Endothelial cell of umbilical vein (primary cell): ENCODE measurements around the gene GLI3. TPM values are rescaled to one million over a fixed set of nuclear protein-coding genes. Genes with fewer than 3 reads are reported as not detected.

Source experiments
- BruUV-seq: library from RNA; stranded (reverse); fragments of 400-500 nt; replicated peaks from 2 replicates; lab custom pipeline; 2021; lab: Mats Ljungman, UMichigan
- CTCF ChIA-PET: fragments of 300-600, 350-600 bp; sonication (Branson Sonifier 250); formaldehyde crosslinking; loops from one replicate; lab custom pipeline; 2021; ENCODE audit warnings: antibody characterized with exemption, inconsistent platforms; lab: Charles Lee
- POLR2A ChIA-PET: fragments of 300-600, 350-600 bp; sonication (Branson Sonifier 250); formaldehyde crosslinking; loops from one replicate; lab custom pipeline; 2021; ENCODE audit warnings: antibody characterized with exemption, inconsistent platforms; lab: Charles Lee
- DNase-seq: peaks from one replicate; pipeline ENCODE4 v3.0.0-alpha.2; 2011; ENCODE audit warnings: low read depth, low spot score
- FAIRE-seq: peaks from 2 replicates; lab custom pipeline; 2011; peaks lifted over from hg19 to GRCh38; lab: Jason Lieb, UNC
- H2AFZ ChIP-seq: 2 replicates; pipeline ENCODE4 v1.6.0; 2012; ENCODE audit warnings: low read depth, low read length, control low read depth, inconsistent platforms
- H3K27ac ChIP-seq: 2 replicates; pipeline ENCODE4 v1.5.1; 2011; ENCODE audit warnings: low read depth, mild to moderate bottlenecking, control low read depth, low read length, moderate library complexity; ENCODE audit not compliant: insufficient read depth
- H3K27me3 ChIP-seq, 2 experiments: 2 replicates each; pipeline versions ENCODE4 v1.6.0 to v1.6.1; 2011; ENCODE audit warnings: low read length in 2 of 2, mixed read lengths in 1 of 2; ENCODE audit not compliant: control insufficient read depth in 2 of 2, insufficient read depth in 2 of 2
- H3K36me3 ChIP-seq, 2 experiments: 2 replicates in 1 of 2; 3 replicates in 1 of 2; pipeline ENCODE4 v1.5.1; 2011; ENCODE audit warnings: low read length in 2 of 2, mild to moderate bottlenecking in 1 of 2, moderate library complexity in 1 of 2; ENCODE audit not compliant: control insufficient read depth in 2 of 2, insufficient read depth in 2 of 2; ENCODE audit errors: extremely low read depth in 1 of 2
- H3K4me1 ChIP-seq: 3 replicates; pipeline ENCODE4 v1.5.1; 2011; ENCODE audit warnings: mild to moderate bottlenecking, low read length; ENCODE audit not compliant: control insufficient read depth, insufficient read depth; ENCODE audit errors: extremely low read depth
- H3K4me2 ChIP-seq: 2 replicates; pipeline ENCODE4 v1.6.1; 2011; ENCODE audit warnings: low read length, control low read depth, mixed read lengths; ENCODE audit not compliant: insufficient read depth
- H3K4me3 ChIP-seq, 3 experiments: fragments of 200-600 bp in 1 of 3; sonication (generic), shearing (Covaris generic) in 1 of 3; replicated peaks in 1 of 3; 2 replicates each; pipeline ENCODE4 v1.5.1; 2011 to 2016; ENCODE audit warnings: control low read depth in 3 of 3, low read length in 3 of 3, mild to moderate bottlenecking in 2 of 3, inconsistent platforms in 1 of 3, low read depth in 1 of 3, moderate library complexity in 1 of 3; ENCODE audit not compliant: insufficient read depth in 1 of 3
- H3K79me2 ChIP-seq: 2 replicates; pipeline ENCODE4 v1.6.0; 2012; ENCODE audit warnings: low read length, inconsistent platforms; ENCODE audit not compliant: control insufficient read depth, insufficient read depth
- H3K9ac ChIP-seq: replicated peaks from 2 replicates; pipeline ENCODE3; 2011; ENCODE audit warnings: low read length, control low read depth; ENCODE audit not compliant: insufficient read depth; ENCODE audit errors: extremely low read depth
- H3K9me1 ChIP-seq: replicated peaks from 3 replicates; pipeline ENCODE4 v1.6.0; 2011; ENCODE audit warnings: mild to moderate bottlenecking, low read length; ENCODE audit not compliant: control insufficient read depth, insufficient read depth; ENCODE audit errors: extremely low read depth
- H3K9me3 ChIP-seq: replicated peaks from 2 replicates; pipeline ENCODE4 v1.5.1; 2012; ENCODE audit warnings: low read length, inconsistent platforms; ENCODE audit not compliant: control insufficient read depth, insufficient read depth
- H4K20me1 ChIP-seq: replicated peaks from 2 replicates; pipeline ENCODE3; 2011; ENCODE audit warnings: mild to moderate bottlenecking, low read length; ENCODE audit not compliant: control insufficient read depth, insufficient read depth; ENCODE audit errors: extremely low read depth
- EZH2 ChIP-seq: IDR thresholded peaks from 2 replicates; pipeline ENCODE4 v1.6.1; 2012; ENCODE audit warnings: borderline replicate concordance, low read depth, mild to moderate bottlenecking, moderate library complexity, low read length, inconsistent platforms; ENCODE audit not compliant: severe bottlenecking
- GATA2 ChIP-seq: IDR thresholded peaks from 2 replicates; pipeline ENCODE4 v1.7.0; 2011; ENCODE audit warnings: low read depth, mild to moderate bottlenecking, moderate library complexity, mixed read lengths, low read length; ENCODE audit not compliant: insufficient read length, insufficient read depth
- JUN ChIP-seq: IDR thresholded peaks from 2 replicates; pipeline ENCODE4 v1.6.1; 2011; ENCODE audit warnings: borderline replicate concordance, low read depth; ENCODE audit not compliant: insufficient read length, insufficient read depth
- POLR2A ChIP-seq: IDR thresholded peaks from 2 replicates; pipeline ENCODE4 v1.6.1; 2012; ENCODE audit warnings: low read depth, mild to moderate bottlenecking, control low read depth, low read length
- dilution Hi-C: fragments of 300-500 bp; cut with MboI; formaldehyde crosslinking; loops from one replicate; pipeline ENCODE4 v1.15.0; 2019; ENCODE audit warnings: low sequenced_read_pairs; ENCODE audit not compliant: extremely low pct_ligation_motif_present
- intact Hi-C: fragments of 100-400 bp; cut with micrococcal nuclease; formaldehyde crosslinking; loops from one replicate; pipeline ENCODE4 v1.10.0; 2022
- polyA plus RNA-seq, 4 experiments: library from polyadenylated mRNA; depleted of rRNA in 3 of 4; stranded (reverse) in 3 of 4; unstranded in 1 of 4; fragments of >200 nt; gene quantifications; 2 replicates each; pipeline versions ENCODE4 v1.2.1 to v1.2.3, GENCODE V29; 2011 to 2012; ENCODE audit warnings: missing spikeins in 1 of 4
- total RNA-seq: library from RNA; stranded (reverse); gene quantifications from 2 replicates; pipeline ENCODE4 v1.2.3, GENCODE V29; 2021
- TF ChIP-seq, protein P1 (sequence below), 2 donors: IDR thresholded peaks; 1 replicate in 1 of 2; 2 replicates in 1 of 2; pipeline ENCODE4 v1.5.1; 2011; ENCODE audit warnings: low read length in 2 of 2, mild to moderate bottlenecking in 2 of 2, moderate library complexity in 2 of 2, control low read depth in 1 of 2, inconsistent platforms in 1 of 2, low read depth in 1 of 2; ENCODE audit not compliant: insufficient read depth in 1 of 2; ENCODE audit errors: extremely low read depth in 1 of 2

The GLI3 gene
- total and polyA plus RNA-seq, 2 donors (not counting 3 experiments of a cell fraction or from before 2014, with no cell fraction given): 6.0 to 24.9 TPM

DNA sequence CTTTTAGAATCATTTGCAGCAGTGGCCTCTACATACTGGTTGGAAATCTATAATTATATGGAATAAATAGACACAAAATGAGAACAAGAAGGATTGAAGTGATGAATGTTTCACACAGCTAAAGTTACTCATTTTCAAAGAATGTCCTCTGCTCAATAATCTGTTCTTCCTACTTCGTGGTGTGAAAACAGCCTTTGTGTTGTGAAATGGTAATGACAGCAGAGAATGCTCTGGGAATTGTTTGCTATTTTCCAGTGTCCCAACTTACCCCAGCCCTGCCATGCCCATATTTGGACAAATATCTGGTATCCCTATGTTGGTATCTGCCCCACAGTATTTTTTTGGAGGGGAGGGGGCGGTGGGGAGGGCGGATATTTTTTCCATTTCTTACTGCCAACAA is 130.4 kb downstream of the GLI3 start:
- FAIRE-seq (no peak), DNase-seq (no peak)
- H3K27ac ChIP-seq: no peak overlapping the region
- no peaks in the 10 kb centered on the region for H3K9me3 ChIP-seq
- H3K27me3 ChIP-seq: no peaks in the 10 kb centered on the region
- BruUV-seq: no TSS peak
- no peak overlapping the region for H3K4me3 ChIP-seq
- POLR2A ChIA-PET: no interaction called here
- TF ChIP-seq EZH2: no peak
- TF ChIP-seq POLR2A: no peak
- TF ChIP-seq JUN: no peak
- no peak for TF ChIP-seq GATA2
- TF ChIP-seq, protein P1, sequence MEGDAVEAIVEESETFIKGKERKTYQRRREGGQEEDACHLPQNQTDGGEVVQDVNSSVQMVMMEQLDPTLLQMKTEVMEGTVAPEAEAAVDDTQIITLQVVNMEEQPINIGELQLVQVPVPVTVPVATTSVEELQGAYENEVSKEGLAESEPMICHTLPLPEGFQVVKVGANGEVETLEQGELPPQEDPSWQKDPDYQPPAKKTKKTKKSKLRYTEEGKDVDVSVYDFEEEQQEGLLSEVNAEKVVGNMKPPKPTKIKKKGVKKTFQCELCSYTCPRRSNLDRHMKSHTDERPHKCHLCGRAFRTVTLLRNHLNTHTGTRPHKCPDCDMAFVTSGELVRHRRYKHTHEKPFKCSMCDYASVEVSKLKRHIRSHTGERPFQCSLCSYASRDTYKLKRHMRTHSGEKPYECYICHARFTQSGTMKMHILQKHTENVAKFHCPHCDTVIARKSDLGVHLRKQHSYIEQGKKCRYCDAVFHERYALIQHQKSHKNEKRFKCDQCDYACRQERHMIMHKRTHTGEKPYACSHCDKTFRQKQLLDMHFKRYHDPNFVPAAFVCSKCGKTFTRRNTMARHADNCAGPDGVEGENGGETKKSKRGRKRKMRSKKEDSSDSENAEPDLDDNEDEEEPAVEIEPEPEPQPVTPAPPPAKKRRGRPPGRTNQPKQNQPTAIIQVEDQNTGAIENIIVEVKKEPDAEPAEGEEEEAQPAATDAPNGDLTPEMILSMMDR (IDR thresholded peaks at IDR 0.05; ENCODE audit: extremely low read depth in 1 of 2, insufficient read depth in 1 of 2, low read depth in 1 of 2, low read length in 2 of 2): no peak
- H3K4me1 ChIP-seq: peaks cover 8% of the 10 kb centered on the region
- no peak overlapping the region for H3K9ac ChIP-seq
- H2AFZ ChIP-seq: no peak overlapping the region
- H4K20me1 ChIP-seq: no peaks in the 10 kb centered on the region
- H3K9me1 ChIP-seq: no peaks in the 10 kb centered on the region
- no peak overlapping the region for H3K4me2 ChIP-seq
- H3K79me2 ChIP-seq: no peaks in the 10 kb centered on the region
- intact Hi-C loops: loop anchor here (5.0 kb wide), 1 partner anchor 131 kb away; the partner anchor contains the start of gene GLI3
- CTCF ChIA-PET: no interaction called here
- H3K36me3 ChIP-seq: no peaks in the 10 kb centered on the region
- dilution Hi-C loops: no loop called here
